HG02981 (cell line): ENCODE data around the gene LOC128125822.
"Not testable (repeated sequence)": the region's sequence is repeated elsewhere in the genome, so short reads cannot be mapped to it uniquely, and the experiment has no call there.

ENCODE experiments used
- ATAC-seq: cut with Tn5 transposase; IDR thresholded peaks from one replicate; pipeline ENCODE4 v1.9.1; 2021; ENCODE audit warnings: mild to moderate bottlenecking, moderate library complexity; ENCODE audit not compliant: unreplicated experiment

Gene LOC128125822

DNA sequence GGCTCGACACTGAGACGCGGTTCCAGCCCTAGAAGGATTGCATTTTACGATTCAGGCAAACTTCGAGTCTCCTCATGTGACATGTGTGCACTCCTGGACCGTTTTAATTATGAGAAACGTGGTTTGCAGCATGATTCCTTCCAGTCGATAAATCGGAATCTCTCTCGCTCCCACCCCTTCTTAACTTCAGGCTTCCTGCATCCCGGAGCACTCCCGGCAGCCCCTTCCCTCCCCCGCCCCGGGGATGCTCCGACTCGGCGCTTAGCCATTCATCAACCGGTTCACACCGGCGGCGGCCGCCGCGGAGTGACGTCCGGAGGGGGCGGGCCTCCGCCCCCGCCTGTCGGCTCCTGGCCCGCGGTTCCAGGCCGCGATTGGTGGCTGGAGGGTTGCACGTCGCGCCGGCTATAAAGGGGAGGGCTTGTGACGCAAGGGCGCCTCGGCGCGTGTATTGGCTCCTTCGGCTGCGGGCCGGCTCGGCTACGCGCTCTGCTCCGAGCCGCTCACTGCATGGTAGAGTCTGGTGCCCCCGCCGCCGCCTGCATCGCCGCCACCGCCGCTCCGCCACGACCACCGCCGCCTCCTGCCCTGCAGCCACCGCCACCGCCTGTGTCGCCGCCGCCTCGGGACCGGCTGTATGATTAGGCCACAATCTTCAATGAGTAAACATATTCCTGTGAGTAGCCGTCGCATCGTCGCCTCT, at the start of gene LOC128125822, which contains the start of gene PTP4A1:
LOC128125822 (plus strand) TSS at position 437 of the 703 bp plus-strand sequence.
PTP4A1 (plus strand) TSS at position 437 of the 703 bp plus-strand sequence. CDS start 4,401 bp downstream, outside the sequence.
- peak; percentile 88 for ATAC-seq

DNA sequence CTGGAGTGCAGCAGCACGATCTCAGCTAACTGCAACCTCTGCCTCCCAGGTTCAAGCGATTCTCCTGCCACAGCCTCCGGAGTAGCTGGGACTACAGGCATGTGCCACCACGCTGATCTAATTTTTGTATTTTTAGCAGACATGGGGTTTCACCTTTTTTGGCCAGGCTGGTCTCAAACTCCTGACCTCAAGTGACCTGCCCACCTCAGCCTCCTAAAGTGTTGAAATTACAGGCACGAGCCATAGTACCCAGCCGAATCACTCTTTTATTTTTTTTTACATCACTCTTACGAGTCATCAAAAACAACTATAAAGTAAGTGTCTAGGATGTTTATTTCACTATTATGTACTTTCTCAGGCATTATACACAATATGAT, 49.4 kb upstream of the LOC128125822 start:
- ATAC-seq = not testable (repeated sequence)

DNA sequence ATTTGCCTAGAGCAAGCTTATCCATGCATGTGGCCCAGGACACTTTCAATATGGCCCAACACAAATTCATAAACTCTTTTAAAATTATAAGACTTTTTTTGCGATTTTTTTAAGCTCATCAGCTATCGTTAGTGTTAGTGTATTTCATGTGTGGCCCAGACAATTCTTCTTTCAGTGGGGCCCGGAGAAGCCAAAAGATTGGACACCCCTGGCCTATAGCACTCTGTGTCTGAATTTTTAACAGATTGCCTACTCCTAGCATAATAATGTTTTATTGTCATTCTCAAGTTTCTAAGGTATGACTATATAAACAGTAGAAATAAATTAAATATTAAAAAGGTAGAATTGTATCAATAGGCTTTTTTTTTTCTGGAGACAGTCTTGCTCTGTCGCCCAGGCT, 48.6 kb upstream of the LOC128125822 start:
- ATAC-seq = no peak

DNA sequence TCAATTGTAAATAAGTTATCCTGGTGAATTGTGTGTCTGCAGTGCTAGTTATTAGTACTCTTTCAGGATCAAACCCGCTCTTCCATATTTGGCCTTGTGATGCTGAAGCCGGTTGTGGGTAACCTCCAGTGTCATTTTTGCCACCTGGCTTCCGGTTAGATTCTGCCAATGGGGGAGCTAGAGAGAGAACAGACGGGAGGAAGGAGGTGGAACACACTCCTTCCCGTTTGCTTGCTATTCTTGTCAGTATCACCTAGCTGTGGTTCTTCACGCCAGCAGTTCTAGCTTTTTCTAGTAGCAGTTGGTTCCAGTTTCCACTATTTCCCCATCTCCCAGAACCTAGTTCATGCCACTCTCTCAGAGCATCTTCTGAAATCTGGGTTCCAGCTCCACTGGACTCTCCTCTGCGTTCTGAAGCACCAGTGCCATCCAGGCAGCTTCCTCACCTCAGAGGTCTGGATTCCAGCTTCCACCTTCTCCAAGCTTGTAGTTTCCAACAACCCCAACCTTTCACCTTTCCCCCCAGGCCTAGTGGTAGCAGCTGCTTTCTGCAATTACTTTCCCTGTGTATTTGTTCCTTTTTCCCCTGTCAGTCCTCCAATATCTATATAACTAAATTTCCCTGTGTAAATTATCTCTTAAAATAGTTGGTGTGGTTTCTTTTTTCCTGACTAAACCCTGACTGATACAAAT, 46.9 kb upstream of the LOC128125822 start:
- ATAC-seq = no peak

DNA sequence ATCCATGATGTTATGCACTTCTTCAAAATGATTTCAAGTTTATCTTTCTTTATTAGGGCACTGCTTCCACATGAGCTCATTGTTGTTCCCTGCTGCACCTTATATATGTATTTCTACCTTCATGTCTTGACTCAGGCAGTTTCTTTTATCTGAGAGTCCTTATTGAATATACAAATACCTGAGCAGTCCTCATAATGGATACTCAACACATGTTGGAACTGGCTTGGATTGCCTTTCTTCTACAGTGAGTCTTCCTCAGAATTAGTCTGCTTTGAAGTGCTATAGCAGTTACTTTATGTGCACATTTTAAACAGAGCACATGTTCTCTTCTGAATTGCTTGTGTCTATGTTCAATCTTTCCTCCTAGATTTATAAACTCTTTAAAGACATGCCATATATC, 45.3 kb upstream of the LOC128125822 start:
- ATAC-seq = no peak

DNA sequence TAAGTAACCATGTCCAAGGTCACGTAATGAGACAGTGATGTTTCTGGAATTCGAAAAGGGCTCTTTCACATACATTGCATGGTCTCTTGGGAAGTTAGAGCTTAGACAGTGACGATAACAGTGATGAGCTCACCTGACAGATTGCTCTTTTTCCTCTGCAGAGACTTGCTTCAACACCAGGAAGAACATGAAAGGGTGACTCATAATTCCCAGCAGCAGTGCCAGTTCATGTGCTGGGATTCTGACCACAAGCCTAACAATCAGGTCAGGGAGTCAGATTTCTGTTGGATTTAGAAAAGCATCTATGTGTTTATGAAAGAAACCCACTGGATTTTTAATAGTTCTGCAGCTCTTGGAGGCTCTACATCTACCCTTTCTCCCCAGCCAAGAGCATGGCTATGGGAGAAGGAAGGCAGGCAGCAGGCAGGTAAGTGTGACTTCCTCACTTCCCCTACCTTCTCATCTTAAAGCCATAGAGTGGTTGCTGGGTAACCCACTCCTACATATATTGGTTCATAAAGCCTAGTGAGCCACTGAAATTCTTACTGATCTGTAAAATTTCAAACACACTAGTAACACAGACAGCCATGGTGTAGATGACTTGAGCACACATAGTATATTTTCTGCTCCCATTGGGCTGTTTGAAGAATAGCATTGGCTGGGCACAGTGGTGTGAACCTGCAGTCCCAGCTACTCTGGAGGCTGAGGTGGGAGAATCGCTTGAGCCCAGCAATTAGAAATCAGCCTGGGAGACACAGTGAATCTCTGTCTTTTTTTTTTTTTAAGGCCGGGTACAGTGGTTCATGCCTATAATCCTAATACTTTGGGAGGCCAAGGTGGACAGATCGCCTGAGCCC, 44.4 kb upstream of the LOC128125822 start:
- ATAC-seq = no peak

DNA sequence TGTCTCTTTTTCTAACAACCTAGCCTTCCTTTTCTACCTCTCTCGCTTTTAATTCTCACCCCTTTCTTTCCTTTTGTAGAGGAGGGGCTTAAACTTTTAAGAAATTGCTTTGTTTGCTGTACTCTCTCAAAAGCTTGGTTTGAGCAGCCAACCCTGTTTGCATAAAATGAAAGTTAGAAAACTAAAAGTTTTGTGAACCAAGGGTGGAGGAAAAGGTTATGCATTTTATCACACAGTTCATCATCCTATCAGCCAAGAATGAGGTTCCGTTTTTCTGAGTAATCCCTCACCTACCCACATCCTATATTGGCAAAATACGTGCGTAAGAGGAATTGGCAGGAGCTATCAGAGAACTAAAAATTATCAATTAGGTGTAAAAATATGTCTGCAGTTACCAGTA, 42.8 kb upstream of the LOC128125822 start:
- no peak for ATAC-seq

DNA sequence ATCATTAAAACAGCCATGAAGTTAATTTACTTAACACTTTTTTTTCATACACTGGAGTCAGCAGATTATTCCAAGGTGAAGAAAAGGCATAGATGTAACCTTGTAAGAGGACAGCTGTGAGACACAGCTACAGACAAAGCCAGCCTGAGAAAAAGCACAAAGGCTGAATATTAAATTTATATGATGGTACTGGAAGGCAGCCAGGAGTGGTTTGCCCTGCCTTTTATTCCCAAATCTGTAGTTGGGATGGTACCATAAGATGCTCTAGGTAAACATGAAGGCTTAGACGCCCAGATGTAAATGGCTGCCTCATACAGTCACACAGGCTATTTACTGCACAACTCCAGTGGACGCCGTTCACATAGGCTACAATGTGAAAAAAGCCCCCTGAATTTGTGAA, 42.1 kb upstream of the LOC128125822 start:
- ATAC-seq = no peak

DNA sequence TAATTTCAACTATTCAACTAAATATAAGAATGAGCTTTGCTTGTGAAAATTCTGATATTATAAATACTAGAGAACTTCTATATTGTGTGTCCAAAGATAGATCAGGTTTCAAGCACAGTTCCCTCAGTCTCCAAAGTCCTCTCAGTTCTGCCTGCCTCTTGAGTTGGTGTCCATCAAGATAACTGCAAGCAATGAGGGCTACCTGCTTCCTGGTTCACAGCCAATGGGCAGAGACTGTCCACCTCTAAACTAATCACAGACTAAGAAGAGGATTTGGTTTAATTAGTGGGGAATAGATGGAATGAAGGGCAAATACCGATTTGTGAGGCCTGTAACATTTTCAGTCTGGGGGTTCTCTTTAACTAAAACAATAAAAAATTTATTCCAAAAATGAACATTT, 41.3 kb upstream of the LOC128125822 start:
- ATAC-seq = no peak

DNA sequence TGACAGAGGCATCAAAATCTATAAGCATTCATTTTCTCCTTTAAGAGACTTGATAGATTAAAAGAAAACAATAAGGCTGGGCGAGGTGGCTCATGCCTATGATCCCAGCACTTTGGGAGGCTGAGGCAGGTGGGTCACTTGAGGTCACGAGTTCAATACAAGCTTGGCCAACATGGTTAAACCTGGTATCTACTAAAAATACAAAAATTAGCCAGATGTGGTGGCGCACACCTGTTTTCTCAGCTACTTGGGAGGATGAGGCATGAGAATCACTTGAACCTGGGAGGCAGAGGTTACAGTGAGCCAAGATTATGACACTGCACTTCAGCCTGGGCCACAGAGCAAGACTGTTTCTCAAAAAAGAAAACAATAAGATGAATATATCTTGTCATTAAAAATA, 39.3 kb upstream of the LOC128125822 start:
- ATAC-seq = no peak

DNA sequence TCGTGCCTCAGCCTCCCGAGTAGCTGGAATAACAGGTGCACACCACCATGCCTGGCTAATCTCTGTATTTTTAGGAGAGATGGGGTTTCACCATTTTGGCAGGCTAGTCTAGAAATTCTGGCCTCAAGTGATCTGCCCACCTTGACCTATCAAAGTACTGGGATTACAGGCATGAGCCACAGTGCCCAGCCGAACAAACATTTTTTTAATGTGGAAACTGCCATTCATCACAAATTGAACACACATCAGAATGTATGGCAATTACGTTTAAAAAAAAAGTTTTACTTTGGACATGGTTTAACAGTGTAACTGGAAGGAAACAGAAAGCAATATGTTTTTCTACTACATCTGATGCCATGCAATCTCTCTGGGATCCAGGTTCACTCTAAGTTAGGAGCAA, 38.3 kb upstream of the LOC128125822 start:
- no peak for ATAC-seq

DNA sequence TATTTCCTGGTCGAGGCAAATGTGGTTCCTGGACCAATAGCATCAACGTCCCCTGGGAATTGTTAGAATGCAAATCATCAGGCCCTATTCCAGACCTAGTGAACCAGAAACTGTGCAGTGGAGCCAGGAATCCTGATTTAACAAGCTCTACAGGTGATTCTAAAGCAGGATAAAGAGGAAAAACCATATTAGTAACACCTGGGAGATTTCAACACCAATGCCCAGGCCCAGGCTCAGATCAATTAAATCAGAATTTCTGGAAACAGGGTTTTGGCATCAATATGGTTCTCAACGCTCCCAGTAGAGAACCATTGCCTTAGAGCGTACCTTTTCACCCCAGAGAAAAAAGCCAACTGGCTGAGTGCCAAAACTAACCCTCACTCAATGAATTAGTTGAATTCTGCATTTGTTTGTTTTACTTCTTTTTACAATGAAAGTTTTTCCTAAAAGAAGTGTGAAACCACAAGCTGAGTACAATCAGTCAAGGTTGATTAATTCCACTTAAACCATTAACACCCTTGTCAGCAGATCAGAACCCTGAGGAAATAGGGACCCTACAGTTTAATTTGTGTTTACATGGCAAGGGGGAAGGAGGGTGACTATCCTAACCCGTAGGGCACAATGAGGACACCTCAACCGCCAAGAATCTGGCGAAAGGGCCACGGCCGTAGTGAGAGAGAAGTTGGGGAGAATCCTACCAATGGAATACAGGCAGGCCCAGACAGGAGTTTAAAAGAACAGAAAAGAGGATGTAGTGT, 34.9 kb upstream of the LOC128125822 start:
- no peak for ATAC-seq

DNA sequence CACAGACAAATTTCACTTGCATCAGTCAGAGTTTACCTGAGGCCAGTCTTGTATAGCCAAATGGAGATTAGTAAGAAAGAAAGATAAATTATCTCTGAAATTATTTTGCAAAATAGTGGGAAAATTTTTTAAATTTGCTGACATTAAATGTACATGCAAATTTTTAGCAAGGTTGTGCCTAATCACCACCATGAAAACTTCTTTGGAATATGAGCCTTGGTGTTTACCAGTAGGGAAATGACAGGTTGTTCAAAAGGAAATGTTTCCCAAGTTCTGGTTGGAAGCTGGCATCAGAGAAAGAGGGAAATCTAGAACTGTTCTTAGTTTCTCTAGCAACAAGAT, 34.4 kb upstream of the LOC128125822 start:
- ATAC-seq = no peak

DNA sequence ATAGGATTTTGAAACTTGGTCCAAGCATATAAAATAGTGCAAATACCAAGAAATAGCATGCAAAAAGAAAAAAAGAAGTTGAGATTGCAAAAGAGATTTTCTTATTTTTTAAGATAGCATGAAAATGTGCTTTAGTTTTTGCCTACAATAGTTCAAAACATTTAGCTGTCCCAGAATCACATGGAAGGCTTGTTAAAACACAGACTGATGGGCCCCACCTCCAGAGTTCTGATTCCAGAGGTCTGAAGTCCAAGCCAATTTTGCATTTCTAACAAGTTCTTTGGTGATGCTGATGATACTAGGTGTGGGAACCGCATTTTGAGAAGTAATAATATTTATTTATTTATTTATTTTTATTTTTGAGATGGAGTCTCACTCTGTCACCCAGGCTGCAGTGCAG, 33.7 kb upstream of the LOC128125822 start:
- ATAC-seq = no peak

DNA sequence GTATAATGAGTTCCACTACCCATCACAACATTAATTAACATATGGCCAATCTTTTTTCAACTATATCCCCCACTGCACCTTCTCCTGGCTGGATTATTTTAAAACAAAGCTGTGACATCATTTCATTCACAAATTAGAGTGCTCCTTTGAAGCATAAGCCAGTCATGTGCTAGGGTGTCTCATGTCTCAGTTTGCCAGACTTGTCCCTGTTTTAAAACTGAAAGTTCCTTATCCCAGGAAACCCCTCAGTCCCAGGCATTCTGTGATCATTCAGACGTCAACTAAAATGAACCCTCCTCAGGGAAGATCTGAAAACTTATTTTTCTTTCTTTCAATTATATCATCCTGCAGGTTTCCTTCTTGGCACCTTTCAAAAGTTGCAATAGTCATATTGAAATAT, 29.3 kb upstream of the LOC128125822 start:
- no peak for ATAC-seq

DNA sequence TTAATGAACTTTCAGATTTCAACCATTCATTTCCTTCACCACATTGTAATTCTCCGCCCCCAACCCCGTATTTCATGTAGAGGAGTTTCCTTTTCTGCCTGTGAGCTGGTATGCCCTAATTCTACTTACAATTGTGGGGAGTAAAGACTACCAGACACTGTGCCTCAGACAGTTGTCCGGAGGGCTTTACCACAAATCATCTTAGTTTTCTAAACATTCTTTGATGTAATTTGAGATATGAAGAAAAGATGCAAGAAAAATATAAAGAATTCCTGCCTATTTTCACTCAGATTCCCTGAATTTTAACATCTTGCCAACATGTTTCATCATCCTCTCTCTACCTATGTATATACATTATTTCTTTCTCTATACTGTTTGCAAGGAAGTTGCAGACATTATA, 28.3 kb upstream of the LOC128125822 start:
- no peak for ATAC-seq

DNA sequence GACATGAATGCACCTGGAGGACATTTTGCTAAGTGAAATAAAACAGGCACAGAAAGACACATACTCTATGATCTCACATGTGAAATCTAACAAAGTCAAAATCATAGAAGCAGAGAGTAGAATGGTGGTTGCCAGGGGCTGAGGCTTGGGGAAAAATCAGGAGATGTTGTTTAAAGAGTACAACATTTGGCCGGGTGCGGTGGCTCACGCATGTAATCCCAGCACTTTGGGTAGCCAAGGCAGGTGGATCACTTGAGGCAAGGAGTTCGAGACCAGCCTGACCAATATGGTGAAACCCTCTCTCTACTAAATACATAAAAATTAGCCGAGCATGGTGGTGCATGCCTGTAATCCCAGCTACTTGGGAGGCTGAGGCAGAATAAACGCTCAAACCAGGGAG, 26.0 kb upstream of the LOC128125822 start:
- ATAC-seq = no peak

DNA sequence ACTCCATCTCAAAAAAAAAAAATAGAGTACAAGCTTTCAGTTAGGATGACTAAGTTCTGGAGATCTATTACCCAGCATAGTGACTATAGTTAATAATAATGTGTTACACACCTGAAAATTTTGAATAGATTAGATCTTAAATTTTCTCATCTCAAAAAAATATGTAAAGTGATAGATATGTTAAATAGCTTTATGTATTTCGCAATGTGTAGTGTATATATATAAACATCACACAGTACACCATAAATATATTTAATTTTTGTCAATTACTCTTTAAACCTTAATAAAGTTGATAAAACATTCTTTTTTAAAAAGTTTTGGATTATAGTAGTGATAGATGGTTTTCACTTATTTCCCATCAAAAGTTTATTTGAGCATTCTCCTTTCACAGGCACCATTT, 25.6 kb upstream of the LOC128125822 start:
- ATAC-seq = no peak

DNA sequence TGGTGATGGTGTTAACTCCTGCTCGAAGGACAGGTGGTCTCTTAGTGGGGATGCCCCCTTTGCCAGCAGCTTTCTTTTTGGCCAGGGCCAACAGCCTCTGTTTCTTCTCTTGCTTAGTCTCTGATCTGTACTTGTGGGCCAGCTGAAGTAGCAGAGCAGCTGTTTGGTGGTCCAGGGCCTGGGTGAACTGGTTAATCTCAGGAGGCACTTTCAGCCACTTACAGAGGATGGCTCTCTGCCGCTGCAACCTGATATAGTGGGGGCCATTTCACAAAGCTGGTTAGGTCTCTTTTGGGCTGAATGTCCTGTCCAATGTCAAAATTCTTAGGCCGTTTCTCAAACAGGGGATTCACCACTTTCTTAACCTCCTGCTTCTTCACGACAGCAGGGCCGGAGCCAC, 23.2 kb upstream of the LOC128125822 start:
- ATAC-seq = no peak

DNA sequence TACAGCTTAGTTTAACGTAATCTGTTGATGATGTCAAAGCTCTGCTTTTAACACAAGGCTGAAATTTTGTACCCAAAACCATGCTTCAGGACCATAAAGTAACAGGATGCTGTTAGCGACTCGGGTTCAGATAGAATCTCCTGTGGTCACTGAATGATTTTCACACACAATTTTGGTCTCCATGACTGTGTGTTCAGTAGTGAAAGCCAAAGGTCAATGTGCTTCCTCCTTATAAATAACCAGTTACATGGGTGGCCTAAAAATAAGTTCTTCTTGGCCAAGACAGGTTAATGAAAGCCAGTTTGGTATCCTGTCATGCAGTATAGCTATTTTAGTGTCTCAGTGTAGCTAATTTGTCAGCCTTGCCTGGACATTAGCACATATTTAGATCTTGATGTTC, 19.1 kb upstream of the LOC128125822 start:
- peak; percentile 99 for ATAC-seq

DNA sequence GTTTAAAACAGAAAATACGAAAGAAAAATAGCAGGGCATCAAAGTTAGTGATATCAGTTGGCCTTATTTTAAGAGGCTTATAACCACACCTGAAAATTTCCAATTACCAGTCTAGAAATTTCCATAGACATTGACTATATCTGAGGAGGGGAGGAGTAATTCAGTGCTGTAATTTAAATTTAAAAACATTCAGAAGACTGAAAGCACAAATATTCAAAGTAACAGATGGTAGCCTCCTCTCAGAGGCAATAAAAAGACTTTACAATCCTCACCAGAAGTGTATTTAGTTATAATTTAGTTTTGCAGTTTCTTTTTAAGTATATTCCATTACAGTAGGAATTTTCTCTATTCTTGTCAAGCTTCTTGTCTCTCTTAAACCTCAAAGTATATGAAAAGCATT, 18.4 kb upstream of the LOC128125822 start:
- no peak for ATAC-seq
